Measurements from ENCODE around the gene HS3ST6. TPM values are rescaled to one million over a fixed set of nuclear protein-coding genes. Genes with fewer than 3 reads are reported as not detected.
"Not testable (repeated sequence)": the region's sequence is repeated elsewhere in the genome, so short reads cannot be mapped to it uniquely, and the experiment has no call there.

HS3ST6 gene
- total RNA-seq, 1 donor from 2014 or later = 1.5 TPM

- no peak for DNase-seq
Observed at GRCh38 chr16:1907226-1907860, 10.9 kb downstream of the HS3ST6 start.

GRCh38 chr16:1906846-1907165 is 11.4 kb downstream of the HS3ST6 start:
- DNase-seq = no peak

GRCh38 chr16:1906055-1906845 is 12.0 kb downstream of the HS3ST6 start:
- no peak for DNase-seq

DNA sequence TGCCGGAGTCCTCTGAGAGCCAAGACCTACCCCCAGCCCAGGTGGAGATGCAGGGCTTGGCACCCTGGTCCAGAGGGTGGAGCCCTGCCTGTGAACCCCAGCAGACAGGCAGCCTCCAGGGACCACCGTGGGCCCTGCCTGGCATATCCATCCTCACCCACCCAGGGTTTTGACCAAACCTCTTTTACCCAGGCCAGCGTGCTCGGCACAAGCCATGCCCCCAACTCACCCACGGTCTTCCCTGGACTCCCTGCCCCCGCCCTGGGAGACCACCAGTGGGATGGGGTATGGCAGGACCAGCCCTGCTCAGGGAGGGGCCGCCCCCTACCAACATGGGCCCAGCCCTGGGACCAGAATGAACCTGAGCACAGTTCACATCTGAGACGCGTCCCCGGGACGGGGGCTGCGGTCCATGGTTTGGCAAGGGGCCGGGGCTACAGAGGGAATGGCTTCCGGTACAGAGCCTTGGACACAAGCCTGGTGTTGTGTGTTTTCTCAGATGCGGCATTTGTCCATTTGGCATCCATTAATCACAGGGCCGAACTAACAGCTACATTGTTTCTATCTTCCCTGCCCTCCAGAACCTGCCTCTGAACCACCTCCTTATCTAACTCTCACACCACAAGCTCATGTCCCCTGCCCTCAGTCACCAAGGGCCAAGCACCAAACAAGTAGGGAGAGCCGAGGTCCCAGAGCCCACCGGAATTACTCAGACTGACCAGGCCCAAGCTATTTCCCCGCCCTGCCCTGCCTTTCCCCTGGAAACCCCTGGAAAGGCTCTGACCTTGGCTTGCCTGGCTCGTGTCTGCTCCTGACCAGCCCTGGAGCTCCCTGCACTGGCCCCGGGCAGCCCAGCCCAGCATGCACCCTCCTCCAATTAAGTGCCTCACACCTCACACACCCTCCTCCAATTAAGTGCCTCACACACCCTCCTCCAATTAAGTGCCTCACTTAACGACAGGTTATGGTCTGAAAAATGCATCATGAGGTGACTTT is 14.1 kb downstream of the HS3ST6 start:
- no peak for DNase-seq

- no peak for DNase-seq
Observed at GRCh38 chr16:1903220-1903574, 15.0 kb downstream of the HS3ST6 start.

DNA sequence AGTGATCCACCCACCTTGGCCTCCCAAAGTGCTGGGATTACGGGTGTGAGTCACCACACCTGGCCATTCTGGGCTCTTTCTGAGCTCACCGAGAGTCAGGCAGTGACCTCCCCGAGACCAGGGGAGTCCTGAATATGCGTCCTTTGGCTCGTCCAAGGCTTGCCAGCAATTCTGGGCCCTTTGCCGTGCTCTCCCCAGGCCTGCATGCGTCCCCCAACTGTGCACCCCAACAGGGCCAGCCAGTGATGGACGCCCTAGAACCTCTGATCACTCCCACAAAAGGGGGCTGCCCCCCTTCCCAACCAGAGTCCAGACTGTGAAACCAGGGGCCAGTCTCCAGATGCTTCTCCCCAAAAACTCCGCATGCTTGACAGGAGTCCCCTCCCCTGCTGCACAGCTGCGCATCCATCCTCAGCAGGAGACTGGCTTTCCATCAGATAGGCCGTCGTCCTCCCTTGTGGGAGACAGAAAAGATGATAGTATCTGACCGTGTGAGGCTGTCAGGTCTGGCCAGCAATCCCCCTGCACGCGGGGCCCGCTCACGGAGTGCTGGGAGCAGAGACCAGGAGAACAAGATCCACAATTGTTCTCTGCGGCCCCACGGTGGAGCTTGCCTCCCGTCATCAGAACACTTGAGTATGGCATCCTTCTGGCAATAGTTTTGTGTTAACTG is 15.5 kb downstream of the HS3ST6 start:
- no peak for DNase-seq

- no peak for DNase-seq
Observed at GRCh38 chr16:1900452-1900774, 17.8 kb downstream of the HS3ST6 start.

DNA sequence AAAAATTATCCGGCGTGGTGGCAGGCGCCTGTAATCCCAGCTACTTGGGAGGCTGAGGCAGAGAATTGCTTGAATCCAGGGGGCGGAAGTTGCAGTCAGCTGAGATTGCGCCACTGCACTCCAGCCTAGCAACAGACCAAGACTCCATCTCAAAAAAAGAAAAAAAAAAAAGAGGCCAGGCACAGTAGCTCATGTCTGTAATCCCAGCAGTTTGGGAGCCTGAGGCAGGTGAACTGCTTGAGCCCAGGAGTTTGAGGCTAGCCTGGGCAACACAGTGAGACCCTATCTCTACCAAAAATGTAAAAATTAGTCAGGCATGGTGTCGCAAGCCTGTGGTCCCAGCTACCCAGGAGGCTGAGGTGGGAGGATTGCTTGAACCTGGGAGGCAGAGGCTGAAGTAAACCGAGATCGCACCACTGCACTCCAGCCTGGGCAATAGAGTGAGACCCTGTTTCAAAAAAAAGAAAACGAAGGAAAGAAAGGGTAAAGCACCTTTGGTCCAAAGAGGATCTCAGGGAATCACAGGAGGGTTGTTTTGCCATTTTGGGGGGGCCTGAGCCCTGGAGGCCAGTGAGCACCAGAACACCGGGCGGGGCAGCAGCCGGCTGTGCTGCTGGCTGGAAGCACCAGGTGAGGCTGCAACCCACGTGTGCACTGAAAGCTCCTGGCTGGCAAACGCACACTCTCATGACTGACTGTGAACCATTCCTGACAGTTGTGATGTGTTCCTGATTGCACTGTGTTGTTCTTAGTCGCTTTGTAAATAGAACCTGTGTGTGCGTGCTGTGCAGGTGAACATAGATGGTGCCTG is 18.4 kb downstream of the HS3ST6 start:
- DNase-seq = no peak

DNA sequence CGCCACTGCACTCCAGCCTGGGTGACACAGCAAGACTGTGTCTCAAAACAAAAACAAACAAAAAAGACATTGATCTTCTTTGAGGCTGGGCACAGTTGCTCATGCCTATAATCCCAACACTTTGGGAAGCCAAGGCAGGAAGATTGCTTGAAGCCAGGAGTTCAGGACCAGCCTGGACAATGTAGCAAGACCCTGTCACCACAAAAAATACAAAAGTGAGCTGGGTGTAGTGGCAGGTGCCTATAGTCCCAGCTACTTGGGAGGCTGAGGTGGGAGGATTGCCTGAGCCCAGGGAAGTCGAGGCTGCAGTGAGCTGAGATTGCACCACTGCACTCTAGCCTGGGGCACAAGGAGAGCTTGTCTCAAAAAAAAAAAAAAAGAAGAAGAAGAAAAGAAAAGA is 20.5 kb downstream of the HS3ST6 start:
- not testable (repeated sequence) for DNase-seq

- DNase-seq = no peak
Observed at GRCh38 chr16:1895949-1896675, 22.1 kb downstream of the HS3ST6 start.

DNA sequence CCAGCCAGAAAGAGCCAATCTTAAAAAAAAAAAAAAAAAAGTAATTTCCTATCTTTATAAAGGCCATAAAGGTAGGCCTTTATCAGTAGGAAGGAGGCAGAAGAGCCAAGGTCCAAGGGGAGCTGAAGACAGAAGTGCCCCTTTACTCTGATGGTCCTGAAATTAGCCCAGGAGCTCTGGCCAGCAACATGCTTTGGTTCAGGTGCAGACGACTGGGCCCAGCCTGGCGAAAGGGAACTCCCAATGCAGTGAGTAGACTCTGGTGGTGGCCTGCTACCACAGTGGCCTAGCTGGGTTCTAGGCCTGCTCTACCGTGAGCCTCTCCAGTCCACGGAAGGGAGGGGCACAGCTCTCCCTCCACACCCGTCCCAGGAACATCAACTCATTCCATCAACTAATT is 23.1 kb downstream of the HS3ST6 start:
- no peak for DNase-seq

DNA sequence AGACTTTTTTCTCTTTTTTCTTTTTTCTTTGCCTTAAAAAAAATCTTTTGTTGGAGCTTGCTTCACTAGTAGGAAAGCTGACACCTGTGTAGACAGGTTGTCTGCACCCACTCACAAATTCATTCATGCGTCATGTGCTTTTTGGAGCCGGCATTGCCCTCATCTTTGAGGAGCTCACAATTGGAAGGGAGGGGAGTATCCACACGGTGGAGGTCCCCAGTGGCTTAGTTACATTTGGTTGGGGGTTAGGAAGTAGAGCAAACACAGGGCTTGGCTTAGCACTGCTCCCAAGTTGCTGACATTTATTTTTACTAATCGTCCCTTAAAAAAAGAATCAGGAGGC is 27.5 kb downstream of the HS3ST6 start:
- DNase-seq = no peak

DNA sequence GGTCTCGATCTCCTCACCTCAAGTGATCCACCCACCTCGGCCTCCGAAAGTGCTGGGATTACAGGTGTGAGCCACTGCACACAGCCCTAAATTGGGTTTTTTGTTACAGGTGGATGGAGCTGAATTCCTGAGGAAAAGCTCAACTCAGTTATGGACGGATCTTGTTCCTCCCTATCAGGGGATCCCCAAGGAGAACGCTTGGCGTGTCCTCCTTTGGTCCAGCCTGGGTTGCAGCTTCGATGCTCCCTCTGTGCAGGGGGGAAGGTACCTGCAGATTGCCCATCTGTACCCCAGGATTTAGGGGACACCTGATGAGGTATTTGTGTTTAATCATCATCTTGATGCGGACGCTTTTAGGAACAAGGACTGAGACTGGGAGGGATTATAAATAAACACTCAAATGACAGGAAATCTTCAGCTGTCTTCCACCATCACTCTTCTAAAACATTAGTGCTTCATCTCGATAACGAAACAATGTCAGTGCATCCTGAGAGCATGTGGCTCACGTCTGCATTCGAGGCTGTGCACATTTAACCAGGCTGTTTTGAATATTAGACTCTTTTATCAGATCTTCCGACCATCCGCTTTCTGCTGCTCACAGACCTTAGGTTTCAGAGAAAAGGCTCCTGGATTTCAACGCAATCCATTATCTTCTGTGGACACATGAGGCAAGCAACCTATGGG is 28.0 kb downstream of the HS3ST6 start:
- DNase-seq = no peak

GRCh38 chr16:1887711-1888354 is 30.4 kb downstream of the HS3ST6 start:
- DNase-seq = no peak

- DNase-seq = no peak
Observed at GRCh38 chr16:1884889-1885288, 33.3 kb downstream of the HS3ST6 start.

- DNase-seq = no peak
Observed at GRCh38 chr16:1884155-1884760, 34.0 kb downstream of the HS3ST6 start.

GRCh38 chr16:1881172-1881571 is 37.0 kb downstream of the HS3ST6 start:
- DNase-seq = not testable (repeated sequence)

GRCh38 chr16:1879477-1879876 is 38.7 kb downstream of the HS3ST6 start:
- DNase-seq = no peak

DNA sequence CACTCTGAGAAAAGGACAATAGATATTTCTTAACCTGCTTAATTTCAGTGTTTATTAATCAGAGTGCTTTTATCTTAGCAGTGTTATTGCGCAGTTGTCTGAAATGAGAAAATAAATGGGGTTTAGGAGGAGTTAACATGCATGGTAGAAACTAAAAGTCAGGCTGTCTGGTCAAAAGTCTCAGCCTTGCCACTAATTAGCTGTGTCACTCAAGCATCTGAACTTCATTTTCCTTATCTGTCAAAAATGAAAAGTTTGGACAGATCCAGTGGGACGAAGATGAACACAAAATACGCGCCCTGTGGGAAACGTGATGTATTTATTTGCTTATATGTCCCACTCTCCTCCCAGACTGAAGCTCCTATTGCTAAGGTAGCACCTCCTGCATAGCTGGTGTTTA is 40.0 kb downstream of the HS3ST6 start:
- DNase-seq = no peak

DNA sequence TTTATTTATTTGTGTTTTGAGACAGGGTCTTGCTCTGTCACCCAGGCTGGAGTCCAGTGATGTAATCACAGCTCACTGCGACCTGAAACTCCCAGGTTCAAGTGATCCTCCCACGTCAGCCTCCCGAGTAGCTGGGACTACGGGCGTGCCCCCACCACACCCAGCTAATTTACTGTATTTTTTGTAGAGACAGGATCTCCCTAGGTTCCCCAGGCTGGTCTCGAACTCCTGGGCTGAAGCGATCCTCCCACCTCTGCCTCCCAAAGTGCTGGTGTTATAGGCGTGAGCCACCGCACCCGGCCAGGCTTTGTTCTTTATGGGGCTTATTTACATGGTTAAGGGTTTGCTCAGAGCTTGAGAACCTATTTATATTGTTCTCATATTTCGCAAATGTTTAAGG is 40.4 kb downstream of the HS3ST6 start:
- DNase-seq = no peak
